Measurements from ENCODE around the gene PGLYRP1. TPM values are rescaled to one million over a fixed set of nuclear protein-coding genes. Genes with fewer than 3 reads are reported as not detected.

PGLYRP1 gene
- total RNA-seq, 1 experiment from 2014 or later = not detected

GRCh38 chr19:46017874-46018675 lies 4.8 kb downstream of the PGLYRP1 start:
- Histone ChIP-seq H3K18ac (ENCODE audit: insufficient read length, low read depth, low read length) (no peak overlapping the region), H3K4me2 (ENCODE audit: insufficient read depth, insufficient read length, low read length) (no peak overlapping the region), H3K9me3 (ENCODE audit: control insufficient read depth, low read depth, low read length) (no peaks in the 10 kb centered on the region), H4K20me1 (ENCODE audit: control insufficient read depth, insufficient read depth, insufficient read length) (no peaks in the 10 kb centered on the region), H3K14ac (ENCODE audit: insufficient read depth, low read length) (no peak overlapping the region), H3T11ph (ENCODE audit: low read length) (no peak overlapping the region), H2BK15ac (ENCODE audit: low read depth, low read length) (no peak overlapping the region), H2BK5ac (ENCODE audit: insufficient read length, low read length) (no peak overlapping the region), H3K4me1 (ENCODE audit: insufficient read depth, low read length) (no peaks in the 10 kb centered on the region), H3K79me2 (ENCODE audit: insufficient read depth, low read length) (no peaks in the 10 kb centered on the region), H3K23me2 (ENCODE audit: insufficient read length, low read depth, low read length, poor library complexity, severe bottlenecking) (peaks cover 17% of the 10 kb centered on the region), H3K56ac (ENCODE audit: insufficient read length, low read depth, low read length) (no peak overlapping the region), H3K27ac (ENCODE audit: insufficient read length, low read depth, low read length) (no peak overlapping the region), H2AK5ac (ENCODE audit: insufficient read length, low read length) (no peak overlapping the region), H2AFZ (ENCODE audit: low read length) (no peak overlapping the region), H2BK12ac (ENCODE audit: insufficient read length, low read depth, low read length) (no peak overlapping the region), H3K23ac (ENCODE audit: insufficient read length, low read depth, low read length) (no peak overlapping the region), H3K9ac (ENCODE audit: extremely low read depth, insufficient read length, low read length) (no peak overlapping the region), H4K91ac (ENCODE audit: insufficient read length, low read depth, low read length) (no peak overlapping the region), H2BK120ac (ENCODE audit: low read depth, low read length, poor library complexity, severe bottlenecking) (no peak overlapping the region), H3K4ac (ENCODE audit: low read depth, low read length) (no peak overlapping the region), H3K79me1 (ENCODE audit: insufficient read depth, low read depth, low read length, poor library complexity, severe bottlenecking) (no peaks in the 10 kb centered on the region), H2BK20ac (ENCODE audit: low read depth, low read length, poor library complexity, severe bottlenecking) (no peak overlapping the region), H4K5ac (ENCODE audit: insufficient read length, low read depth, low read length) (no peak overlapping the region), H3K27me3 (ENCODE audit: insufficient read depth, low read length) (peaks cover 7% of the 10 kb centered on the region; the same call in 1 of the 2 replicates), H4K8ac (replicated peaks; ENCODE audit: insufficient read length, low read depth, low read length) (no peak overlapping the region)
- WGBS (ENCODE audit: extremely low coverage, insufficient read length, low lambda C conversion rate) = no CpG with 5 or more reads among the region's 15 CpGs
- no peak for TF ChIP-seq CTCF (conservative IDR thresholded peaks at IDR 0.05)
- DNase-seq = no peak
- H3K36me3 Mint-ChIP-seq (ENCODE audit: insufficient read depth in 1 of 3, low read depth in 3 of 3) = peaks cover 0 to 7% (median 2%) of the 10 kb centered on the region in 3 experiments; a peak in 3 of 7 replicates
- peaks cover 25% of the 10 kb centered on the region for H3K27me3 Mint-ChIP-seq (ENCODE audit: low read depth)
- H3K4me3 Mint-ChIP-seq = no peak overlapping the region
- peaks cover 26 to 37% of the 10 kb centered on the region in 2 experiments for H3K4me1 Mint-ChIP-seq
- H3K27ac Mint-ChIP-seq = no peak overlapping the region
- H3K9me3 Mint-ChIP-seq = no peaks in the 10 kb centered on the region; a peak in 1 of 5 replicates
